NT2/D1 (cell line): Measurements from ENCODE around the gene LZTR1.

Experiments used
- SUZ12 ChIP-seq: IDR thresholded peaks from 2 replicates; pipeline ENCODE4 v1.6.1; 2011; ENCODE audit not compliant: insufficient read length, insufficient read depth; ENCODE audit errors: extremely low read depth
- YY1 ChIP-seq: IDR thresholded peaks from 2 replicates; pipeline ENCODE4 v1.6.1; 2011; ENCODE audit not compliant: insufficient read length, insufficient read depth
- ZNF274 ChIP-seq: IDR thresholded peaks from 2 replicates; pipeline ENCODE4 v1.6.1; 2011; ENCODE audit warnings: mild to moderate bottlenecking, low read depth, low read length

- TF ChIP-seq YY1 (no peak), SUZ12 (no peak), ZNF274 (no peak)
Measured at GRCh38 chr22:20992056-20992442, 10.0 kb downstream of the LZTR1 start.
